DMS153 treated with DMSO at 0.1 percent for 48 hours (cell line): ENCODE measurements around the gene MBD2.
"Not testable (repeated sequence)": the region's sequence is repeated elsewhere in the genome, so short reads cannot be mapped to it uniquely, and the experiment has no call there.

Experiments
- DNase-seq: peaks from one replicate; lab custom pipeline; 2025; ENCODE audit not compliant: unreplicated experiment; lab: John Stamatoyannopoulos, UW

The MBD2 gene

DNA sequence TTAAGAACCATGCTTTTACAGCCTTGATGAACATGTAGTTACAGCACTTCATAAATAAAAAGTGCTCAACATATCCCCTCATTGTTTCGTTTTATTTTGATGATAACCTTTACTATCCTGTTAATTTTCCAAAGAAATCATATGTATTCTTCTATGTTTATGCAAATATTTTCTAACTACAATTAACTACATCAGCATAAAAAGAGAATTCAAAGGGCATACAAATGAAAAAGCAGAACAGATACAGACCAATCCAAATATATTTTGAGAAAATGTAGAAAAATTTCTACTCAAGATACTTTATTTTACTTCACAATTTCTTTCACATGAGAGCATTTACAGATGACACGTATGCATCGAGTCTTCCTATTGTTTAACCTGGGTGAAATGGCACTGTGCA is 69.1 kb downstream of the MBD2 start:
- DNase-seq, result no peak

DNA sequence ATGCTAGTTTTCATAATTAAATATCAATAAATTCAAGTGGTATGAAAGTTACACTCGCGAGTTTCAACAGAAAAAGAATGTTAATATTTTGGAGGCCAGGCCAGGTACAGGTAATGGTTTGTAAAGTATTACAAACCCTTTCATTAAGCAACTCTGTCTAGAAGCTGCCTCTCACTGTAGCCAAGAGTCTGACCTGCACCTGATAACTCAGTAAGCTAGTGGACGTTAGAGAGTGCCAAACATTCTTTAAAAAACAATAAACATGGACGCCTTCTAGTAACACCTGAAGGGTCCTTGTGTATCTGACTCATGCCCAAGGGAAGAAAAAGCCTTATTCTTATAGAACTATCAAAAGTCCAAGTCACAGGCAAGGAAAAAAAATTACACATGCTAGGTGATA is 70.2 kb downstream of the MBD2 start:
- DNase-seq, result no peak

DNA sequence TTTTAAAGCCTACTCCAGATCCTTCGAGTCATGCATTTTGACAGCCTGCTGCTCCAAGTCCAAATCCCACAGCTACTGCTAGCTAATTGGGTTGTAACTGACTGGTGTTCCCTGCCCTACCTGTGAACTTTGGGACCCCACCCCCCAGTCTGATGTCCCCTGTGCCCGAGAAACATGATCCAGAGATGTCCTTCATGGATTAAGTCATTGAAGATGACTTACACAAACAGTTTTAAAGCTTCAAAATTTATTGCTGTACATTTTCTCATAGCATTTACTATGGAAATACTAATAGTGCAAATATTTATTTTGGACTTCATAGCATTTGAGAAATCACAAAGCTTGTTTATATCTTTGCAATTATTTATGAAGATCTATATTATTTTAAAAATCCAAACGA is 73.1 kb downstream of the MBD2 start:
- no peak for DNase-seq

DNA sequence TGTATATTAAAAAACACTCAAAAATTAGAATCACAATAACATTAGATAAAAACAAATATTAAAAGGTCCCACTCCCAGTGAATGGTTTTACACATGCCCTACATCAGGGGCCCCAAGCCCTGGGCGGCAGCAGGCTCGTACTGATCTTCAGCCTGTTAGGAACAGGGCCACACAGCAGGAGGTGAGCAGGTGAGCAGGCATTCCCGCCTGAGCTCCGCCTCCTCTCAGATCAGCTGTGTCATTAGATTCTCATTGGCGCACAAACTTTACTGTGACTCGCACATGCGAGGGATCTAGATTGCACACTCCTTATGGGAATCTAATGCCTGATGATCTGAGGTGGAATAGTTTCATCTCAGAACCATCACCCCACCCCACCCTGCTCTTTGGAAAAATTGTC is 74.2 kb downstream of the MBD2 start:
- no peak for DNase-seq

DNA sequence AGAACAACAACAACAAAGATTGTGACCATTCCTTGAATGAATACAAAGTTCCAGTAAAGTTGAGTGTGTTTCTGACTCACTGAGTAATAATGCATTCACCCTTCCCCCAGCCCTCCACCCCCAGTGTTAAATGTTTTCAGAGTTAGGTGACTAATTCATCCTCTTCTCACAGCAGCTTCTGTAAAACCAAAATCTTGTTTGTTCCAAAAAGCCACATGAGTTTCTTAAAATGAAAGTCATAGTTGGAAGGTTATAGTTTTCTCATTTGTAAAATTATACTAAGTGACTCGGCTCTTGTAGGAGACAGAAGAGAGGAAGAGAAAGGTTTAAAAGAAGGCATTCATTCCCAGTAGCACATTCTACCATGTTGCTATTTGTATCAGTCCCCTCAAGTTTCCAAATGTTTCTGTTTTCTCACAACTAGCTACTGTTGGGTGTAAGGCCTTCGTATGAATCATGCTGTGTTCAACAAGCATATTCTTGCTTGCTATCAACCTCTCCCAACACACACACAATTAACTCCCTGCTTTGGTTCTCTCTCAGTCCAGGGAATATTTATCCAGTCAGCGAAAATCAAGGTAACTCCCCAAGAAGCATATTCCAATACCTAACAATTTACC is 75.3 kb downstream of the MBD2 start:
- DNase-seq, result no peak

DNA sequence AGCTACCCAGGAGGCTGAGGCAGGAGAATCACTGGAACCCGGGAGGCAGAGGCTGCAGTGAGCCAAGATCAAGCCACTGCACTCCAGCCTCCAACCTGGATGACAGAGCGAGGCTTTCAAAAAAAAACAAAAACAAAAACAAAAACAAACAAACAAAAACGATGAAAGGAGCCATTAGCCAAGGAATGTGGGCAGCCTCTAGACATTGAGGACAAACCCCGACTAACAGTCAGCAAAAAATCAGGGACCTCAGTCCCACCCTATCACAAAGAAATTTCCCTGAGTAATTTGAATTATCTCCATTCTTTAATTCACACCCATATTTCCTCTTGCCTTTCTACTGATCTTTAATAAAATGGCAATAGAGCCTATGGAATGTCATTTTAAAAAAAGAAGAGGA is 75.8 kb downstream of the MBD2 start:
- DNase-seq, result no peak

DNA sequence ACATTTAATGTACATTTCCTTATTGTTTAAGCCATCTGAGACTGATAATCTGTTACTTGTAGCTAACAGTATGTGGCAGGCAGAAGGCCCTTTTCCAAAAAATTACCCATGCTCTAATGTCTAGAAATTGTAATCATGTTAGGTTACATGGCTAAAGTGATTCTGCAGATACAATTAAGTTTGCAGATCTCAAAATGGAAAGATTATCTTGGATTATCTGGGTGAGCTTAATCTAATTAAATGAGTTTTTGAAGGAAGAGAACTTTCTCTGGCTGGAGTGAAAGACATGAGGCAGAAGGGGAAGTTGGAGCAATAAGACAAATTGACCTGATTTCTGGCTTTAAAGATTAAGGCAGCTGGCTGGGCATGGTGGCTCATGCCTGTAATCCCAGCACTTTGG is 76.3 kb downstream of the MBD2 start:
- no peak for DNase-seq

DNA sequence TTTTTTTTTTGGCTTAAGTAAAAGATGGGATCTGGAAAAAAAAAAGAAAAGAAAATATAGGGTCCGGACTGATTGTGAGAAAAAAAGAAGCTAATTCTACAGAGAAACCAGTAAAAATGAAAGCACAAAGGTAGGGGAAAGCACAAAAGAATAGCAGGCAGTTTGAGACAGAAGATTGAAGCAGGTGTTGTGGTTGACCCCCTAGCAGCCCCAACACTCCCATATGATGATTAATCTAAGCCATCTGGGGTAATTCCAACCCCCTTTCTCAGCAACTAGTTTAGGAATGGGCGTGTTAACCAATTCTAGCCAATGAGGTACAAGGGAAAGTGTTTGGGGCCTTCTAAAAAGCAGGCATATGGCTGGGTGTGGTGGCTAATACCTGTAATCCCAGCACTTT is 77.0 kb downstream of the MBD2 start:
- no peak for DNase-seq

DNA sequence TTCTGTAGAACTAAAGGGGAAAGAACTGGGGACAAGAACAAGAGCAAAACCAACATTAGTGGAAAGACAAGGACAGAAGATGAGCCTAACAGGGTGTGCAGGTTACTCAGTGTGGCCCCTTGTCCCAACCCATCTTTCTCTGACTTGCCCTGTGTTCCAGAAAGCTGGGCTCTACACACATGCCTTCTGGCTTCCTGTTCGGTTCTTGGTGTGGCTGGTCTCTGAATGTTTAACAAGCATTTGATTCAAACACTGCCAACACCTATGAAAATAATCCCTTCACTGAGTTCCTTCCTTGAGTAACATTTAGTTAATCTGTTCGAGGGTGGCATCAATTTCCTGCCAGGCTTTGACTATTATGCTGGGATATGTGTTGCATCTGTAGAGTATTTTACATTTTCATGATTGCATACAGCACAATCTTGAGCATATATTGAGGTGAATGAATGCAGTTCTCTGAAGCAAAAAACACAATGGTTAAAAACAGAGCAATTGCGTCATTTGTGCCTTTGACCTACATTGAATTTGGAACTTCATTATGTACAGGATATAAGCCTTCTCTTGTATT is 83.3 kb downstream of the MBD2 start:
- DNase-seq, result no peak

DNA sequence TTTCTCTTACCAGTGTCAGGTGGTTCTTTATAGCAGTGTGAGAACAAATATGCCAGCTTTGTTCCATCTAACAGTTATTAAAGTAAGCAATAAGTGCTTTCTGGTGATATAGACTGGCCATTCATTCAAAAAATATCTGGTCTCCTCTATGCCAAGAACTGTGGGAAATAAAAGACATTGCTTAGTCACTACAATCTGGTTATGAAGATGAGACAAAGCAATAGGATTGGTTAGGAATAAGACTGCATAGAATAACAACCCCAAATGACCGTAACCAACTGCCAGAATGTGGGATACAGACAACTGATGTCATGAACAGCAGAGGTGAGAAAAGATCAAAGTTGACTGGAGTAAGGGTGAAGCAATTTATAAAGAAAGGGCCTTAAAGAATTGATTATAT is 83.8 kb downstream of the MBD2 start:
- DNase-seq, result no peak

DNA sequence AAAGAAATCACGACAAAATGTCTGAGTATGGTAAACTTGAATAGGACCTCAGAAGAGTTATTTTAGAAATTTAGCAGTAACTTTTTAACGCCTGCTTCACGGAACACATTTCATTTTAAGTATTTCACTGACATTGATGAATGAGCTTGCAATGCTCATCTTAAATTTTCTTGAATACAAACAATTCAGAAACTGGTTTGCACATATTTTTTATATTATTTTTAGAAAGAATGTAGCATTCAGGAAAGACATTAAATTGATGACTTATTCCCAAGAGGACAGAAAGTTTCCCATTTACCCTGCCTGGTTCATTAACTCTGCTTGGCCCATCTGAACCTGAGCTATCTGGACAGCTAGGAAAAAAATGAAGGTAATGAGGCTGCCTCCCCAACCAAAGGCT is 89.3 kb downstream of the MBD2 start:
- no peak for DNase-seq

DNA sequence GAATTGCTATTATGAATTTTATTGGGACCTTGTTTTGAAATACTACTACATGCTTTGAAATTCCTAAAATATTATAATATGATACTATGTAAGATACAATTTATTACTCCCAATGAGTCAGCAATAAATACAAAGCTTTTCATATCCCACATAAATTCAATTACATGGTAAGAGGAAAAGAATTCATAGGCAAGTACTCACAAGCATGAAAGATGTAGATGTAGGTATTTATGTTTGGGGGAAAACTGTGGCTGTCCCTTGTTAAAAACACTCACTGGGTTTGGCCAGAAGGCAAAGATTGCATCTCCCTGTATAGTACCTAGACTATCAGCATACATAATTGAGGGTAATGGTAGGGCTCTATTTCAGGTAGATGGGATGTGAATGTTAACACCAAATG is 90.4 kb downstream of the MBD2 start:
- DNase-seq, result no peak

DNA sequence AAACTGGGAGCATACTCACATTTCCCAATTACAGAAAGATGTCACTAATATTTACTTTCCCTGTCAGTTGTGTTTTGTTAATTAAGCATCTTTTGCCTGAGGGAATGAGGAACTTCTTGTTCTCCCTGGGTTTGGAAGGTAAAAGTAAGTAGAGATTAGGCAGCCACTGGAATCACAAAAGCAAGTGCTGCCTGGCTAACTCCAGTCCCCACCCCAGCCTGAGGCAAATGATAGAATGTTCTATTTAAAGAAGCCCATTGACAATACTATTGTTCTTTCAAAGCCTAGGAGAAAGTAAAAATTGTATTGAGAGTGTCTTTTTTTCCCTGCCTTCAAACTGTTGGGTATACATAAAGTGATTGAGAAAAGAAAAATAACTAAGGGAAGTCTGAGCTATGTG is 93.8 kb downstream of the MBD2 start:
- no peak for DNase-seq

DNA sequence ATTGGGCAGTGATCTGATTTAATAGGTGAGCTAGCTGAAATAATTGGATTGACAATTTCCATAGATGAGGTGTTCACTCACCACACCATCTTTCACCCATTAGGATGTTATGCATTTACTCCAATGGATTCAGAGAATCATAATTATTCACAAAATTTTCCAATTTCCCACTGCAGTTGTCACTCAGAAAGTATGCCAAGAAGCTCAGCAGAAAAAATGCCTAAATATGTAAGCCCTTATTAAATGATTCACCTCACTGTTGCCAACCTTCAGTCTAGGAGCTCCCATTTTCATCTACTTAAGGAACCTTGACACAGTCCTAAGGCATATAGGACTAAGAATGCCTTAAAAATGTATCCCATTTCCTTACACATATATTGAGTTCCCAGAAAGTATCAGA is 94.3 kb downstream of the MBD2 start:
- no peak for DNase-seq

DNA sequence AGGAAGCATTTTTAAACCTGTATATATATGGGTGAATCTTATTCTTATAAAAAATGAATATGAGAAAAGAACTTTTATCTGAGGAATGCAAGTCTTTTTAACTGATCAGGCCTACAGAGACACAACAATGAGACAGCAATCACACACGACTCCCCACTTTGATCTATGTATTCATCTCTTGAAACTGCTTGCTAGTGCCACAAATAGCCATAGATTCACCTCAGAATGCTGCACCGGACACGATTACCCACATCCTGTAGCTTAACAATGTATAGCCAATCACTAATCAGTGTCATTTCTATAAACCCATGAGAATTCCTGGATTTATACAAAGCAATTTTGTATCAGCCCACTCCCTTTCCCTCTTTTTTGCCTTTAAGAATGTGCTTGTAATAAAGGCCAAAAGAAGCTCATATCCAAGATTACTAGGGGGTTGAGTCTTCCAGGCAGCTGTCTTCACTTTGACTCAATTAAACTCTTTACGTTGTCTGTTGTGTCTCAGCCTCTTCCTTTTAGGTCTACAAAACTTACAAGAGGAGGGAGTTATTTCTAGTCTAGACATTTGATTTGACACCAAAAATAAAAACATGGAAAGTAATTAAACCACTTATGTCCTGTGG is 94.9 kb downstream of the MBD2 start:
- no peak for DNase-seq

DNA sequence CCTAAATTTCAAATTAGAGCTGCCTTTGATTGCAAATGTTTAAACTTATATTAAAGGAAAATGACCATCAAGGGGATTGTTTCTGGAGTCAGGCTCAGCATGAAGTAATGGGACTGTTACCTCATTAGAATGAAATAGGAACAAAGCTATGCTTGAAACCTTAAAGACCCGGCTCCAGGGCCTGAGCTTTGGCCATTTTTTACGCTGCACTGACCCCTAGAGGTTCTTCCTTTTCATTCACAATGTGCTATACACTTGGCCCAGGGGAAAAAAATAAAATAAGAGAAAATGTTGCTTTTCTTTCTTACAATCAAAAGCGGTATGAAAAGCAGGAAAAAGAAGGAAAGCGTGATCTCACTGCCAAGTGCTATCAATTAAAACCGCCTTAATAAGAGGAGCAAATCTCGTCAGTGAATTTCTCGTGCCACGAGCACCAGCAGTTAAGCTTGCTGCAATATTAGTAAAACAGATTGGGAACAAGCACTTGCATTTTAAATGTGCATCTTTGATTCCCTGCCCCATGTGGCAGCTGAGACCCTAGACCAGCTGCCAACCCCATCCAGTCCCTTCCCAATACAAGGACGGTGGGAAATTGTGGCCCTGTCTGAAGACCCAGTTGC is 96.6 kb downstream of the MBD2 start:
- peak; percentile 10 for DNase-seq

DNA sequence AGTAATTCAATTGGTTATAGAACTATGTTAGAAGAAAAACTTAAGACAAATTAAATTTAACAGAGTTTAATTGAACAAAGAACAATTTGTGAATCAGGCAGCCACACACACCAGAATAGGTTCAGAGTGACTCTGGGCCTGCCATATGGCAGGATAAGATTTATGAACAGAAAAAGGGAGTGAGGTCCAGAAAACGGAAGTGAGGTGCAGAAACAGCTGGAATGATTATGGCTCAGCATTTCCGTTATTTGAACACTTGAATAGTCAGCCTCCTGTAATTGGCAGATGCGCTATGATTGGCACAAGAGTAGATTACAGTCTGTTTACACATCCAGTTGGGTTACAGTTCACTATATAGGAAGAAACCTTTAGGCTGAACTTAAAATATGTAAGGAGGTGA is 99.0 kb downstream of the MBD2 start:
- no peak for DNase-seq

DNA sequence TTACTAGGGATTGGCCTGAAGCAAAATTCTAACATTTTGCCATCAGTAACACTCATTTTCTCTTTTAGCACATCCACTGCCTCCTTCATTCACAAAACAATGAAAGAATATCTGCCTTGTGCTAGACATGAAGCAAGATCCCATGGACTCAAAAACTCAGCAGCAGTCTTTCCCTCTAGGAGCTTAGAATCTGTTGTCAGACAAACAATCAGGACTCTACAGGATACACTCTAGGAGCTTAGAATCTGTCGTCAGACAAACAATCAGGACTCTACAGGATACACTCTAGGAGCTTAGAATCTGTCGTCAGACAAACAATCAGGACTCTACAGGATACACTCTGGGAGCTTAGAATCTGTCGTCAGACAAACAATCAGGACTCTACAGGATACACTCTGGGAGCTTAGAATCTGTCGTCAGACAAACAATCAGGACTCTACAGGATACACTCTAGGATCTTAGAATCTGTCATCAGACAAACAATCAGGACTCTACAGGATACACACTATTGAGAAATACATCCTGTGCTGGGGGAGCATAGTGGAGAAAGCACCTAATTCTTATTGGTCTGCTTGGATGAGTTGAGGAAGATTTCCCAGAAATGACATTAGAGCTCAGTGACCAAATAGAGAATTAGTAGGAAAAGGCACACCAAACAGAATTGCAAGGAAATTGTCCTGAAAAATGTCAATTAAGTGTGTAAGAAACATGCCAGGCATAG is 100.6 kb downstream of the MBD2 start:
- DNase-seq, result not testable (repeated sequence)

DNA sequence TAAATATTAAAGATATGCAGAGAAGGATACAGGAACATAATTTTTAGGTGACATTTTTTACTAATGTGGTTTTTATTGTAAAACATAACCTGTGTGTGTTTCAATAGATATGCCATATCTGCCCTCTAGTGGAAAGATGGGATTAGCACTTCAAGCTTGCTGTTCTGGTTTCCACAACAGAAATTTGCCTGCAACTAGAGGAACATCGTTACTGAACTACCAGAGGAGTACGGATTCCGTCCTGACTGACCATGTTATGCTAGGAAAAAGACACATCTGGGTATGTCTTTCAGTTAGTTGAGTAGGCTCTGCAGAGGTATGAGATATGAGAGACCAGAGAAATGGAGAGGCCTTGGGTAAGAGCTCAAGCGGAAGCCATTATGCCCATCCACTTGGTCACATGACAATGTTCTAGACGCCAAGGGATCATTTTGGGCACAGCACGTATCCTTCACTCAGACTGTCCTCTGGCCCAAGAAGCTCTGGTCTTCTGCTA is 104.9 kb downstream of the MBD2 start:
- peak; percentile 77 for DNase-seq

DNA sequence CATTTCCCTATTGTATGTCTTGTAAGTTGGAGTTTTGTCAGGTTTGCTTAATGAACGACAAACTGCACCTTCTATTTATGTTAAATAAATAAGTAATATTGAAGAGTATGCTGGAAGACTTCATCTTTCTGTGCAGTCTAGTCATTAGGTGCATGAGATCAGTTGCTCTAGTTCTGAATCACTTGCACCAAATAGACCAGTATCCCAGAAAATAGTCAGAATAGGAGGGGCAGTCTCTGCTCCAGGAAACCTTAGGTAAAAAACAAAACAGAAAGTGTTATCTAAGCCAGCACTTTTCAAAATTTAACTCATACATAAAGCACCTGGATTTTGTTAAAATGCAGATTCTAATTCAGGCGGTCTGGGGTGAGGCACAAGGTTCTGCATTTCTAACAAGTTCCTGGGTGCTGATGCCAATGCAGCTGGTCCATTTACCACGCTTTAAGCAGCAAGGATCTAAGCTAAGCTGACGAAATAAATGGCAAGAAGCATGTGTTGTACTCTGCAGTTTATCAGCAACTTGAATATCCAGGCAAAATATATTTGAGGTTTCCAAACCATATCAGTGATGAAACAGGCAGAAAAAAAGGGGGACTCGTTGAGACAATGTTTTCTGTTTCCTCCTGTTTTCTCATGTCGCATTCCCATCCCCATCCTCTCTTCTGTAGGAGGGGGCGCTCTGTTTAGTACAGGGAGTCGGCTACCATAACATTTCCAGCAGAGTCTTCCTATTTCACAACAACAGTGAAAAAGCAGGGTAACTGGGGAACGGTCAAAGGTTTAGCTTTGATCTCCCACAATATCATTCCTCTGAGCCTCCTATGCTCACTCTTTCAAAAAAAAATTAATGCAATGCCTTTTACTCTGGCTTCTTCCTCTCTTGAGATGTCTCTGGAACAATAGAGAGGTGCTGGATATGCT is 106.4 kb downstream of the MBD2 start:
- no peak for DNase-seq
